Ovary (tissue), 9 donors: Measurements from ENCODE around the gene RASGRP1. TPM values are rescaled to one million over a fixed set of nuclear protein-coding genes. Genes with fewer than 3 reads are reported as not detected.

ENCODE experiments used
- DNase-seq, 5 donors: peaks; one replicate each; pipeline ENCODE4 v3.0.0-alpha.2; 2019 to 2020
- H3K27ac ChIP-seq, 2 donors: fragments of 200-600 bp; one replicate each; pipeline versions ENCODE4 v1.5.1 to v1.8.0; 2019 to 2022
- H3K27me3 ChIP-seq: fragments of 200-600 bp; one replicate; pipeline ENCODE4 v1.8.0; 2022
- H3K36me3 ChIP-seq: fragments of 200-600 bp; sonication (generic); one replicate; pipeline ENCODE4 v1.5.1; 2019
- H3K4me1 ChIP-seq: one replicate; pipeline ENCODE4 v1.8.1; 2013; ENCODE audit warnings: mild to moderate bottlenecking, moderate library complexity; ENCODE audit not compliant: insufficient read depth
- H3K4me3 ChIP-seq: fragments of 200-600 bp; sonication (generic); one replicate; pipeline ENCODE4 v1.5.1; 2017
- H3K9me3 ChIP-seq, 2 donors: fragments of 200-600 bp in 1 of 2; sonication (generic) in 1 of 2; one replicate each; pipeline versions ENCODE4 v1.5.1 to v1.8.1; 2013 to 2019; ENCODE audit warnings: mild to moderate bottlenecking in 1 of 2, moderate library complexity in 1 of 2
- CTCF ChIP-seq, 3 donors: fragments of 450-650 bp in 2 of 3; fragments of 200-600 bp in 1 of 3; IDR thresholded peaks; one replicate each; pipeline versions ENCODE4 v1.5.1 to v1.8.0; 2016 to 2022; ENCODE audit warnings: antibody characterized with exemption in 3 of 3, mild to moderate bottlenecking in 1 of 3
- EP300 ChIP-seq: sonication (generic); formaldehyde crosslinking; IDR thresholded peaks from one replicate; pipeline ENCODE4 v1.6.1; 2017; ENCODE audit warnings: antibody characterized with exemption
- POLR2A ChIP-seq: fragments of 450-650 bp; IDR thresholded peaks from one replicate; pipeline ENCODE4 v1.6.1; 2017; ENCODE audit warnings: antibody characterized with exemption, mild to moderate bottlenecking, moderate library complexity
- WGBS, 3 donors: extraction: QIAGEN DNeasy Blood & Tissue Kit in 1 of 3; methylation state at CpG; one replicate each; pipeline versions ENCODE4 v1.1.5 to v1.1.7; 2013 to 2017; 5-methylcytosine and 5-hydroxymethylcytosine counted together
- intact Hi-C, 4 donors: fragments of 100-400 bp; cut with DNase I; formaldehyde crosslinking; loops; one replicate each; pipeline versions ENCODE4 v1.11.0 to v1.15.1; 2022 to 2023
- polyA plus RNA-seq, 2 donors: library from polyadenylated mRNA; stranded (reverse); fragments of 200-250 nt in 1 of 2; fragments of 350-450 nt in 1 of 2; fragmentation: Illumina TruSeq in 1 of 2; extraction: RNeasy Lipid Tissue Mini Kit (QIAGEN cat#74804) in 1 of 2; gene quantifications; one replicate each; pipeline ENCODE4 v1.2.3, GENCODE V29; 2013 to 2014
- total RNA-seq, 7 donors: library from RNA; depleted of rRNA in 2 of 7; stranded (reverse); fragments of >200 nt in 2 of 7; fragmentation: NEBNext Ultra II Directional in 3 of 7; extraction: Animal tissue kit (Norgen Biotek cat#: 25700) in 3 of 7; gene quantifications; one replicate each; pipeline versions ENCODE4 v1.1.0 to v1.2.4, GENCODE V29; 2016 to 2023
- donor health status: DM: no; HTN: no; CAD: no; lungs with moderate emphysema.
- donor health status: DM: no; HTN: no; CAD: no.
- donor health status: Bipolar disorder and iron deficiency.
- donor health status: DM: yes; HTN: yes; CAD: no.
- donor health status: DM: no; HTN: no; CAD: no.
- donor health status: DM: yes; HTN: yes; CAD: no.

The RASGRP1 gene
- total and polyA plus RNA-seq, 9 donors: 0.13 to 15.5 (median 1.0) TPM

GRCh38 chr15:38522922-38523321 lies 41.7 kb downstream of the RASGRP1 start:
- no peaks in the 10 kb centered on the region for H3K4me1 ChIP-seq
- intact Hi-C loops: no loop called here
- H3K4me3 ChIP-seq: no peak overlapping the region
- TF ChIP-seq POLR2A (no peak), EP300 (no peak), CTCF (IDR thresholded peaks at IDR 0.05) (no peak)
- no peaks in the 10 kb centered on the region for H3K9me3 ChIP-seq
- H3K27me3 ChIP-seq: no peaks in the 10 kb centered on the region
- no peak for DNase-seq
- WGBS, 3 donors: 82 to 90% (median 83%) methylated on average over 4 of the region's 4 CpGs
- H3K36me3 ChIP-seq: no peaks in the 10 kb centered on the region
- H3K27ac ChIP-seq: no peak overlapping the region

GRCh38 chr15:38521316-38521715 lies 43.3 kb downstream of the RASGRP1 start:
- no peak overlapping the region for H3K4me3 ChIP-seq
- 40 to 58% (median 51%) methylated on average over 5 of the region's 5 CpGs for WGBS, 3 donors
- no peaks in the 10 kb centered on the region for H3K4me1 ChIP-seq
- no peaks in the 10 kb centered on the region for H3K36me3 ChIP-seq
- TF ChIP-seq CTCF (IDR thresholded peaks at IDR 0.05): no peak
- TF ChIP-seq EP300: no peak
- TF ChIP-seq POLR2A: no peak
- no peaks in the 10 kb centered on the region for H3K27me3 ChIP-seq
- intact Hi-C loops: no loop called here
- DNase-seq: no peak
- H3K9me3 ChIP-seq: no peaks in the 10 kb centered on the region
- H3K27ac ChIP-seq: no peak overlapping the region

- no peak overlapping the region for H3K4me3 ChIP-seq
- no peaks in the 10 kb centered on the region for H3K9me3 ChIP-seq
- H3K36me3 ChIP-seq: no peaks in the 10 kb centered on the region
- TF ChIP-seq EP300 (no peak), CTCF (IDR thresholded peaks at IDR 0.05) (no peak), POLR2A (no peak)
- intact Hi-C loops: no loop called here
- no peaks in the 10 kb centered on the region for H3K4me1 ChIP-seq
- no peak for DNase-seq
- no peak overlapping the region for H3K27ac ChIP-seq
- 82 to 88% (median 83%) methylated on average over 3 of the region's 3 CpGs for WGBS, 3 donors
- H3K27me3 ChIP-seq: no peaks in the 10 kb centered on the region
Measured at GRCh38 chr15:38520035-38520434, 44.6 kb downstream of the RASGRP1 start.

- intact Hi-C loops: no loop called here
- TF ChIP-seq CTCF (IDR thresholded peaks at IDR 0.05) (no peak), EP300 (no peak), POLR2A (no peak)
- WGBS, 3 donors: 83 to 92% (median 85%) methylated on average over 4 of the region's 4 CpGs
- Histone ChIP-seq H3K9me3 (no peaks in the 10 kb centered on the region), H3K4me3 (no peak overlapping the region), H3K36me3 (no peaks in the 10 kb centered on the region), H3K27me3 (no peaks in the 10 kb centered on the region), H3K4me1 (no peaks in the 10 kb centered on the region), H3K27ac (no peak overlapping the region)
- DNase-seq: no peak
Measured at GRCh38 chr15:38518084-38518483, 46.5 kb downstream of the RASGRP1 start.
